ENCODE data around the gene STXBP1. TPM values are rescaled to one million over a fixed set of nuclear protein-coding genes. Genes with fewer than 3 reads are reported as not detected.
A peak's percentile ranks its signal among the peaks of the same experiment; 100 is the strongest.

The STXBP1 gene
- total and polyA plus RNA-seq, 2 of the 8 experiments (the other 6 are each of a cell fraction or from before 2014, with no cell fraction given) = 11.5 to 60.9 TPM

- H4K8ac ChIP-seq (ENCODE audit: extremely low read depth, insufficient read depth, low read length) = no peak overlapping the region
- 88% methylated on average over 11 of the region's 12 CpGs; no CpG with 5 or more reads in 1 of the 2 experiments for WGBS, 2 experiments (ENCODE audit: extremely low coverage in 1 of 2, insufficient coverage in 1 of 2, insufficient read length in 1 of 2, insufficient replicate concordance in 2 of 2, low coverage in 1 of 2, low lambda C conversion rate in 2 of 2, missing lambda C conversion rate in 1 of 2)
- TF ChIP-seq POU5F1 (IDR thresholded peaks at IDR 0.05; ENCODE audit: low read depth, low read length) (no peak), CHD1 (IDR thresholded peaks at IDR 0.05; ENCODE audit: low read depth, low read length) (no peak), SP2 (IDR thresholded peaks at IDR 0.05; ENCODE audit: low read length) (no peak), ATF3 (IDR thresholded peaks at IDR 0.05; ENCODE audit: insufficient read depth, low read depth, low read length) (no peak), TAF7 (optimal IDR thresholded peaks at IDR 0.05; ENCODE audit: borderline replicate concordance, low read depth, low read length) (no peak), FOSL1 (IDR thresholded peaks at IDR 0.05; ENCODE audit: insufficient read depth, low read depth, low read length) (no peak), TAF1 (IDR thresholded peaks at IDR 0.05; ENCODE audit: low read depth, low read length) (no peak), SIN3A (conservative IDR thresholded peaks at IDR 0.05 in 1 of 2, IDR thresholded peaks at IDR 0.05 in 1 of 2; ENCODE audit: low read depth in 1 of 2, low read length in 2 of 2) (no peak), PHF8 (conservative IDR thresholded peaks at IDR 0.05; ENCODE audit: low read depth, low read length) (no peak)
- no peak overlapping the region for H2AK5ac ChIP-seq (ENCODE audit: low read depth, low read length)
- FAIRE-seq = no peak
- H3K4me2 ChIP-seq (ENCODE audit: insufficient read depth in 1 of 2, low read depth in 2 of 2, low read length in 2 of 2) = no peak overlapping the region
- no peaks in the 10 kb centered on the region for H3K79me1 ChIP-seq (ENCODE audit: low read depth, low read length)
- H3K23ac ChIP-seq (ENCODE audit: insufficient read length) = no peak overlapping the region
- peak overlapping the region; percentile 56; the same call in 1 of the 2 replicates for H2BK20ac ChIP-seq (ENCODE audit: low read length)
- no peak overlapping the region for H4K91ac ChIP-seq (replicated peaks; ENCODE audit: insufficient read length, low read length)
- H3K9ac ChIP-seq (replicated peaks in 1 of 4; ENCODE audit: extremely low read depth in 1 of 4, low read depth in 3 of 4, low read length in 3 of 4) = no peak overlapping the region
- ChIA-PET CTCF (ENCODE audit: partially characterized antibody) (interaction anchor here (0.5 to 1.7 kb wide), 5 partner anchors 9 to 130 kb away, joined by 3 to 5 read pairs (median 3); partner anchors contain the start of genes CFAP157 and TOR2A), POLR2A (ENCODE audit: partially characterized antibody) (no interaction called here)
- H3K79me2 ChIP-seq (ENCODE audit: control insufficient read depth in 1 of 2, insufficient read depth in 2 of 2, low read length in 2 of 2) = no peaks in the 10 kb centered on the region
- H3K27me3 ChIP-seq (replicated peaks in 1 of 4; ENCODE audit: control insufficient read depth in 3 of 4, extremely low read depth in 1 of 4, insufficient read depth in 3 of 4, low read length in 3 of 4) = no peaks in the 10 kb centered on the region
- H3K36me3 ChIP-seq (ENCODE audit: control insufficient read depth in 2 of 4, insufficient read depth in 4 of 4, low read length in 3 of 4) = no peaks in the 10 kb centered on the region
- H2BK12ac ChIP-seq (ENCODE audit: low read depth, low read length) = peak overlapping the region; percentile 83; the same call in 1 of the 2 replicates
- H4K5ac ChIP-seq (ENCODE audit: insufficient read length, low read depth, low read length) = no peak overlapping the region
- peaks cover 0 to 23% (median 16%) of the 10 kb centered on the region in 4 experiments; a peak in 6 of 7 replicates for H3K4me1 ChIP-seq (replicated peaks in 1 of 4; ENCODE audit: control insufficient read depth in 3 of 4, insufficient read depth in 4 of 4, low read length in 3 of 4)
- DNase-seq (ENCODE audit: low read depth in 1 of 2, low spot score in 2 of 2) = no peak
- H3K14ac ChIP-seq (ENCODE audit: insufficient read length) = no peak overlapping the region
- H3K18ac ChIP-seq (ENCODE audit: extremely low read depth, low read length) = peak overlapping the region; percentile 24; the same call in 1 of the 2 replicates
- H3K4ac ChIP-seq (replicated peaks; ENCODE audit: insufficient read length, low read depth, low read length) = no peak overlapping the region
- peak overlapping the region; percentile 75; the same call in 1 of the 2 replicates for H2BK5ac ChIP-seq (ENCODE audit: low read depth, low read length)
- H3K27ac ChIP-seq (ENCODE audit: low read depth, low read length) = no peak overlapping the region
- no peaks in the 10 kb centered on the region for H4K20me1 ChIP-seq (replicated peaks in 1 of 2; ENCODE audit: control insufficient read depth in 1 of 2, insufficient read depth in 2 of 2, low read length in 2 of 2)
- peak overlapping the region; percentile 95 for H2BK15ac ChIP-seq (ENCODE audit: low read length)
- H2BK120ac ChIP-seq (replicated peaks; ENCODE audit: low read depth, low read length) = no peak overlapping the region
- H3K23me2 ChIP-seq (ENCODE audit: low read depth, low read length) = peaks cover 4% of the 10 kb centered on the region; the same call in 1 of the 2 replicates
- no peak overlapping the region; the same call in 1 of the 2 replicates for H2AFZ ChIP-seq (ENCODE audit: low read length)
- no peaks in the 10 kb centered on the region for H3K9me3 ChIP-seq (ENCODE audit: insufficient read depth in 2 of 2, low read depth in 1 of 2, low read length in 1 of 2)
- H3K4me3 ChIP-seq (ENCODE audit: extremely low read depth in 1 of 4, insufficient read depth in 2 of 4, low read depth in 3 of 4, low read length in 4 of 4) = no peak overlapping the region
- H3K56ac ChIP-seq (replicated peaks; ENCODE audit: insufficient read length, low read depth, low read length) = no peak overlapping the region
Measured at GRCh38 chr9:127720031-127720864, 108.2 kb downstream of the STXBP1 start.
